Measurements from ENCODE around the gene MYOZ2. TPM values are rescaled to one million over a fixed set of nuclear protein-coding genes. Genes with fewer than 3 reads are reported as not detected.

Gene MYOZ2
- total and polyA plus RNA-seq, 2 donors (not counting 3 experiments of a cell fraction or from before 2014, with no cell fraction given): 0.11 to 0.13 TPM

- Histone ChIP-seq H4K20me1 (replicated peaks; ENCODE audit: control insufficient read depth, extremely low read depth, insufficient read depth, low read length) (no peaks in the 10 kb centered on the region), H3K27ac (ENCODE audit: insufficient read depth, low read depth, low read length) (no peak overlapping the region), H3K4me3 (replicated peaks in 1 of 3; ENCODE audit: insufficient read depth in 1 of 3, low read depth in 1 of 3, low read length in 3 of 3) (no peak overlapping the region), H2AFZ (ENCODE audit: low read depth, low read length) (no peak overlapping the region), H3K79me2 (ENCODE audit: control insufficient read depth, insufficient read depth, low read length) (no peaks in the 10 kb centered on the region), H3K27me3 (ENCODE audit: control insufficient read depth in 2 of 2, insufficient read depth in 2 of 2, low read length in 2 of 2) (no peaks in the 10 kb centered on the region), H3K9me1 (replicated peaks; ENCODE audit: control insufficient read depth, extremely low read depth, insufficient read depth, low read length) (no peaks in the 10 kb centered on the region), H3K9me3 (replicated peaks; ENCODE audit: control insufficient read depth, insufficient read depth, low read length) (no peaks in the 10 kb centered on the region), H3K9ac (replicated peaks; ENCODE audit: extremely low read depth, insufficient read depth, low read length) (no peak overlapping the region), H3K36me3 (ENCODE audit: control insufficient read depth in 2 of 2, extremely low read depth in 1 of 2, insufficient read depth in 2 of 2, low read length in 2 of 2) (no peaks in the 10 kb centered on the region), H3K4me1 (ENCODE audit: control insufficient read depth, extremely low read depth, insufficient read depth, low read length) (peaks cover 4% of the 10 kb centered on the region), H3K4me2 (ENCODE audit: insufficient read depth, low read length) (no peak overlapping the region)
- dilution Hi-C loops (cut with MboI; ENCODE audit: extremely low pct_ligation_motif_present, low sequenced_read_pairs): no loop called here
- FAIRE-seq (no peak), DNase-seq (ENCODE audit: low read depth, low spot score) (no peak)
- no TSS peak for BruUV-seq (replicated peaks)
- intact Hi-C loops (cut with micrococcal nuclease): no loop called here
- ChIA-PET POLR2A (no interaction called here), CTCF (interaction anchor here (1.3 to 2.5 kb wide), 3 partner anchors 9 to 14 kb away, joined by 3 to 10 read pairs (median 4); partner anchors contain the start of gene MYOZ2)
- TF ChIP-seq JUN (IDR thresholded peaks at IDR 0.05; ENCODE audit: borderline replicate concordance, insufficient read depth, insufficient read length, low read depth) (no peak), MYC (IDR thresholded peaks at IDR 0.05; ENCODE audit: low read depth, low read length) (no peak), POLR2A (IDR thresholded peaks at IDR 0.05; ENCODE audit: low read depth, low read length) (no peak), POLR2AphosphoS5 (IDR thresholded peaks at IDR 0.05; ENCODE audit: insufficient read depth, low read depth, low read length) (no peak), EZH2 (IDR thresholded peaks at IDR 0.05; ENCODE audit: borderline replicate concordance, low read depth, low read length, severe bottlenecking) (no peak), GATA2 (IDR thresholded peaks at IDR 0.05; ENCODE audit: insufficient read depth, insufficient read length, low read depth, low read length) (no peak), MAX (IDR thresholded peaks at IDR 0.05; ENCODE audit: insufficient read depth, insufficient read length) (no peak), FOS (IDR thresholded peaks at IDR 0.05; ENCODE audit: borderline replicate concordance, insufficient read depth, low read length) (no peak), CTCF (IDR thresholded peaks at IDR 0.05; ENCODE audit: extremely low read depth in 1 of 2, insufficient read depth in 1 of 2, low read depth in 1 of 2, low read length in 2 of 2) (no peak)
Measured at GRCh38 chr4:119149110-119149509, 13.5 kb downstream of the MYOZ2 start.

Data from endothelial cell of umbilical vein (primary cell).